SU-DHL-6 (cell line): ENCODE data around the gene CCNL2.

Source experiments
- CTCF ChIP-seq: fragments of 200-600 bp; sonication (generic); IDR thresholded peaks from one replicate; pipeline ENCODE4 v1.5.1; 2017; ENCODE audit warnings: antibody characterized with exemption, mild to moderate bottlenecking, low read length, moderate library complexity; ENCODE audit not compliant: insufficient read depth, poor library complexity, severe bottlenecking
- EZH2phosphoT487 ChIP-seq: fragments of 200-600 bp; sonication (generic), shearing (Covaris generic); conservative IDR thresholded peaks from 2 replicates; pipeline ENCODE4 v1.6.1; 2018; ENCODE audit warnings: mild to moderate bottlenecking, antibody characterized with exemption, low read length, moderate library complexity, mixed read lengths

- TF ChIP-seq CTCF (no peak), EZH2phosphoT487 (no peak)
Measured at GRCh38 chr1:1394116-1394515, 5.0 kb downstream of the CCNL2 start.
